MCF 10A (cell line): ENCODE results near the gene CCDC142. TPM values are rescaled to one million over a fixed set of nuclear protein-coding genes. Genes with fewer than 3 reads are reported as not detected.
"Not testable (repeated sequence)": the region's sequence is repeated elsewhere in the genome, so short reads cannot be mapped to it uniquely, and the experiment has no call there.

ENCODE experiments used
- BruUV-seq: library from RNA; stranded (reverse); fragments of 400-500 nt; replicated peaks from 2 replicates; lab custom pipeline; 2021; lab: Mats Ljungman, UMichigan
- CTCF ChIA-PET: fragments of 300-600 bp; sonication (Branson Sonifier 250); formaldehyde crosslinking; extraction: SDS; loops from one replicate; lab custom pipeline; 2021; ENCODE audit warnings: antibody characterized with exemption, inconsistent platforms; lab: Yijun Ruan, JAX
- POLR2A ChIA-PET: fragments of 300-600, 350-650 bp; sonication (Branson Sonifier 250); formaldehyde crosslinking; extraction: SDS; loops from one replicate; lab custom pipeline; 2020; ENCODE audit warnings: antibody characterized with exemption, inconsistent platforms; lab: Yijun Ruan, JAX
- DNase-seq: peaks from one replicate; pipeline ENCODE4 v3.0.0-alpha.2; 2018; ENCODE audit not compliant: unreplicated experiment
- H3K27ac Mint-ChIP-seq: one replicate; pipeline ENCODE4 v1.8.0; 2022; ENCODE audit warnings: mild to moderate bottlenecking, low read depth, mixed read lengths; ENCODE audit not compliant: unreplicated experiment
- H3K27me3 Mint-ChIP-seq: one replicate; pipeline ENCODE4 v1.8.0; 2022; ENCODE audit warnings: mixed read lengths; ENCODE audit not compliant: insufficient read depth, unreplicated experiment
- H3K36me3 Mint-ChIP-seq: one replicate; pipeline ENCODE4 v1.8.0; 2022; ENCODE audit warnings: mild to moderate bottlenecking, moderate library complexity, mixed read lengths; ENCODE audit not compliant: insufficient read depth, unreplicated experiment
- H3K4me1 Mint-ChIP-seq: one replicate; pipeline ENCODE4 v1.8.0; 2022; ENCODE audit warnings: mixed read lengths; ENCODE audit not compliant: insufficient read depth, unreplicated experiment
- H3K4me3 Mint-ChIP-seq: one replicate; pipeline ENCODE4 v1.8.0; 2022; ENCODE audit warnings: mild to moderate bottlenecking, moderate library complexity, mixed read lengths; ENCODE audit not compliant: unreplicated experiment
- H3K9me3 Mint-ChIP-seq: one replicate; pipeline ENCODE4 v1.8.0; 2022; ENCODE audit warnings: mixed read lengths; ENCODE audit not compliant: unreplicated experiment
- CTCF ChIP-seq: fragments of 200-600 bp; IDR thresholded peaks from one replicate; pipeline ENCODE4 v1.8.0; 2022; ENCODE audit warnings: antibody characterized with exemption, mild to moderate bottlenecking; ENCODE audit not compliant: unreplicated experiment
- intact Hi-C: fragments of 100-400 bp; cut with micrococcal nuclease; formaldehyde crosslinking; loops from 2 replicates; pipeline ENCODE4 v1.14.1; 2022
- total RNA-seq: library from RNA; stranded (reverse); gene quantifications from 2 replicates; pipeline ENCODE4 v1.2.3, GENCODE V29; 2022

CCDC142 gene
- total RNA-seq, 1 experiment from 2014 or later = 10.1 TPM

DNA sequence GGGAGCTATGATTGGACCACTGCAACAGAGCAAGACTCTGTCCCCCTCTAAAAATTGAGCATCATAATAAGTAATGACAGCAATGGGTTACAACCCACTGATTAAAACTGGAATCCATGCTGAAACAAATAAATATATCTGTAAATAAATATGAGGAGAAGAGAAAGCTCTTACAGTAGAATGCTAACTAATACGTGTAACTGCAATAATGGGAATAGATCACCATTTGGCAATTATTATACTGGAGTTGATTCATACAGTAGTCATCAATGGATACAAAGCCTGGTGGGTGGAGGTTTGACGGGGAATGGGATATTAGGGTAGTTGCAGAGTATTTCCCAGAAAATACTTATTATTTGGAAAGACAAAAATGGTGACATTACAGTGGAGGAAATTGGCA is 34.0 kb downstream of the CCDC142 start:
- BruUV-seq = no TSS peak
- no peak overlapping the region for H3K27ac Mint-ChIP-seq
- no peak for TF ChIP-seq CTCF
- no peaks in the 10 kb centered on the region for H3K4me1 Mint-ChIP-seq
- intact Hi-C loops = no loop called here
- CTCF ChIA-PET = interaction anchor here (0.7 kb wide), 1 partner anchor 18 kb away, joined by 3 read pairs; no protein-coding TSS in a partner anchor
- POLR2A ChIA-PET = no interaction called here
- H3K27me3 Mint-ChIP-seq = no peaks in the 10 kb centered on the region
- no peaks in the 10 kb centered on the region for H3K9me3 Mint-ChIP-seq
- H3K36me3 Mint-ChIP-seq = no peaks in the 10 kb centered on the region
- H3K4me3 Mint-ChIP-seq = no peak overlapping the region
- DNase-seq = no peak

DNA sequence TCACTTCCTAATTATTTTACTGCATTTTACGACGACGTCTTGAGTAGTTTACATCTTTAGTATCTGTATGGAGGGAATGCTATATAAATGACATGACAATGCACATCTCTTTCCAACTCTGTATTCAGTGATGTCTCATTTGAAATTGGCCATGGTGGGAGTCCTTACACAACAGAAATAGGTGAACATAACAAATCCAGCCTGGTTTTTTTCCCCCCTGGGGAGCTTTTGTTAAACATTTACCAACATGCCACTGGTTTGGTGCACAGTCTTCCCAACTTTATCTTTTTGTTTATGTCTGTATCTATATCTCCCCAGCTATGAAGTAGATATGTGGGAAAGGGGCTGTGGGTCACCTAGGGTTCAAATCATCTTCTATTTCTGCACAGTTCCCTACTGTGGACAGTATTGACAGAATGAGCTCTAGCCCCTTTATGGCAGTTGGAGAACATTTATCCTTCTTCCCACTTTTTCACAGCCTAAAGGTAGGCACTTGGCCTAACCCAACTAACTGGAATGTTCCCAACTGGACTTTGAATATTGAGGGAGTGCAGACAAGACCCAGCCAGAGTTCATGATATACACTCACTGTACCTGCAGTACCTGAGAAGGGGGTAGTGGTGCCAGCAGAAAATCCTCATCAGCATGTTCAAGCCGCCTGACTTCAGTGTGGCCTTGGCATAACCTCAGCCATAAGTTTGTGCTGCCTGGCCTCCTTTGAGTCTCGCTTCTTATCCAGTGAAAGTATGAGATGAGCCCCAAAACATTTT is 35.4 kb downstream of the CCDC142 start:
- Mint-ChIP-seq H3K4me1 (no peaks in the 10 kb centered on the region), H3K4me3 (no peak overlapping the region), H3K27me3 (no peaks in the 10 kb centered on the region), H3K9me3 (no peaks in the 10 kb centered on the region), H3K27ac (no peak overlapping the region), H3K36me3 (no peaks in the 10 kb centered on the region)
- ChIA-PET CTCF (interaction anchor here (0.6 to 0.8 kb wide), 2 partner anchors 36 to 218 kb away, joined by 3 to 4 read pairs; partner anchors contain the start of genes CCDC142 and TTC31), POLR2A (no interaction called here)
- no TSS peak for BruUV-seq
- TF ChIP-seq CTCF = no peak
- DNase-seq = no peak
- intact Hi-C loops = no loop called here

GRCh38 chr2:74444498-74445318 is 38.1 kb downstream of the CCDC142 start:
- no peaks in the 10 kb centered on the region for H3K27me3 Mint-ChIP-seq
- TF ChIP-seq CTCF = no peak
- no peaks in the 10 kb centered on the region for H3K4me1 Mint-ChIP-seq
- H3K9me3 Mint-ChIP-seq = no peaks in the 10 kb centered on the region
- POLR2A ChIA-PET = interaction anchor here (2.2 to 3.0 kb wide), 2 partner anchors 10 to 14 kb away, joined by 11 to 16 read pairs; partner anchors contain the start of genes INO80B and WBP1
- no TSS peak for BruUV-seq
- no peak overlapping the region for H3K27ac Mint-ChIP-seq
- CTCF ChIA-PET = interaction anchor here (0.6 to 1.2 kb wide), 4 partner anchors 38 to 621 kb away, joined by 3 to 5 read pairs (median 3); partner anchors contain the start of genes CCDC142 and TTC31
- peaks cover 6% of the 10 kb centered on the region for H3K36me3 Mint-ChIP-seq
- no peak overlapping the region for H3K4me3 Mint-ChIP-seq
- no peak for DNase-seq
- intact Hi-C loops = no loop called here

- H3K27ac Mint-ChIP-seq = peak overlapping the region; percentile 80
- intact Hi-C loops, BruUV-seq, H3K36me3 Mint-ChIP-seq, DNase-seq, H3K9me3 Mint-ChIP-seq, H3K27me3 Mint-ChIP-seq: not testable (repeated sequence)
- peaks cover 15% of the 10 kb centered on the region for H3K4me1 Mint-ChIP-seq
- H3K4me3 Mint-ChIP-seq = peak overlapping the region; percentile 78
- ChIA-PET POLR2A (interaction anchor here (0.6 to 4.2 kb wide), 16 partner anchors 11 to 292 kb away, joined by 3 to 19 read pairs (median 5); partner anchors contain the start of genes AUP1, C2orf81, CCDC142 and HTRA2), CTCF (interaction anchor here (0.7 to 1.0 kb wide), 3 partner anchors 20 to 1148 kb away, joined by 3 to 4 read pairs (median 3); no protein-coding TSS in a partner anchor)
Measured at GRCh38 chr2:74442483-74443297, 40.1 kb downstream of the CCDC142 start.
